WTC11 (cell line): Measurements from ENCODE around the gene CEBPG. TPM values are rescaled to one million over a fixed set of nuclear protein-coding genes. Genes with fewer than 3 reads are reported as not detected.

ENCODE experiments used
- ATAC-seq: fragments of 200-7000 bp; cut with Tn5 transposase; 2 replicates; pipeline ENCODE4 v1.10.0; 2021; ENCODE audit warnings: mild to moderate bottlenecking, moderate library complexity
- CTCF ChIA-PET: fragments of 300-600 bp; sonication (Branson Sonifier 250); formaldehyde crosslinking; loops from one replicate; lab custom pipeline; 2021; ENCODE audit warnings: antibody characterized with exemption; lab: Charles Lee
- POLR2A ChIA-PET: fragments of 350-600 bp; sonication (Branson Sonifier 250); formaldehyde crosslinking; loops from one replicate; lab custom pipeline; 2021; ENCODE audit warnings: antibody characterized with exemption; lab: Charles Lee
- DNase-seq: peaks from one replicate; pipeline ENCODE4 v3.0.0; 2021; ENCODE audit warnings: low spot score
- H3K27ac Mint-ChIP-seq: 2 replicates; pipeline ENCODE4 v1.8.0; 2021; ENCODE audit warnings: mixed read lengths
- H3K27me3 Mint-ChIP-seq: 2 replicates; pipeline ENCODE4 v1.8.0; 2021; ENCODE audit warnings: low read depth, mild to moderate bottlenecking, moderate library complexity, mixed read lengths
- H3K36me3 Mint-ChIP-seq: 2 replicates; pipeline ENCODE4 v1.8.0; 2021; ENCODE audit warnings: mixed read lengths
- H3K4me1 Mint-ChIP-seq: 2 replicates; pipeline ENCODE4 v1.8.0; 2022; ENCODE audit warnings: mixed read lengths
- H3K4me3 Mint-ChIP-seq: 2 replicates; pipeline ENCODE4 v1.8.0; 2021; ENCODE audit warnings: mild to moderate bottlenecking, moderate library complexity, mixed read lengths
- H3K9me3 Mint-ChIP-seq: 2 replicates; pipeline ENCODE4 v1.8.0; 2021; ENCODE audit warnings: mixed read lengths
- AFF4 ChIP-seq: sonication (generic); formaldehyde crosslinking; IDR thresholded peaks from 2 replicates; pipeline ENCODE4 v1.8.1; 2023; ENCODE audit warnings: mild to moderate bottlenecking, missing genetic modification reagents, borderline replicate concordance
- ETV6 ChIP-seq: sonication (generic); formaldehyde crosslinking; IDR thresholded peaks from 2 replicates; pipeline ENCODE4 v1.8.1; 2022; ENCODE audit warnings: mild to moderate bottlenecking, missing genetic modification reagents
- MXD4 ChIP-seq: fragments of 250-450 bp; sonication (Bioruptor Pico); IDR thresholded peaks from 2 replicates; pipeline ENCODE4 v1.8.0; 2021; ENCODE audit warnings: mild to moderate bottlenecking, moderate library complexity, borderline replicate concordance
- NFYB ChIP-seq: sonication (generic); formaldehyde crosslinking; conservative IDR thresholded peaks from 2 replicates; pipeline ENCODE4 v1.8.0; 2022; ENCODE audit warnings: low read depth, missing genetic modification reagents
- PRDM15 ChIP-seq: sonication (generic); formaldehyde crosslinking; IDR thresholded peaks from 2 replicates; pipeline ENCODE4 v1.8.0; 2022; ENCODE audit warnings: missing genetic modification reagents
- RELA ChIP-seq: sonication (generic); formaldehyde crosslinking; IDR thresholded peaks from 2 replicates; pipeline ENCODE4 v1.8.1; 2022; ENCODE audit warnings: missing genetic modification reagents, mild to moderate bottlenecking, borderline replicate concordance
- ZNF396 ChIP-seq: fragments of 250-450 bp; sonication (Bioruptor Pico); IDR thresholded peaks from 2 replicates; pipeline ENCODE4 v1.8.0; 2021; ENCODE audit warnings: mild to moderate bottlenecking, moderate library complexity, borderline replicate concordance
- ZNF532 ChIP-seq: fragments of 250-450 bp; sonication (Bioruptor Pico); IDR thresholded peaks from 2 replicates; pipeline ENCODE4 v1.9.0; 2021; ENCODE audit warnings: mild to moderate bottlenecking, borderline replicate concordance
- total RNA-seq: library from RNA; stranded (reverse); gene quantifications from 3 replicates; pipeline ENCODE4 v1.2.3, GENCODE V29; 2021
- TF ChIP-seq, protein P1 (sequence below): fragments of 200-600 bp; IDR thresholded peaks from 2 replicates; pipeline ENCODE4 v1.8.0; 2022; ENCODE audit warnings: antibody characterized with exemption
- TF ChIP-seq, protein P2 (sequence below): sonication (generic); formaldehyde crosslinking; IDR thresholded peaks from 2 replicates; pipeline ENCODE4 v1.8.0; 2022; ENCODE audit warnings: mild to moderate bottlenecking, missing genetic modification reagents
- TF ChIP-seq, protein P3 (sequence below): fragments of 250-450 bp; sonication (Bioruptor Pico); IDR thresholded peaks from 2 replicates; pipeline ENCODE4 v1.9.0; 2021; ENCODE audit warnings: mild to moderate bottlenecking

The CEBPG gene
- total RNA-seq, 1 experiment from 2014 or later, result 33.1 TPM

- Mint-ChIP-seq H3K36me3 (peaks cover 2% of the 10 kb centered on the region; the same call in 1 of the 2 replicates), H3K4me1 (peaks cover 15% of the 10 kb centered on the region), H3K4me3 (no peak overlapping the region), H3K27me3 (peaks cover 11% of the 10 kb centered on the region), H3K9me3 (no peaks in the 10 kb centered on the region), H3K27ac (no peak overlapping the region)
- ATAC-seq (no peak), DNase-seq (no peak)
- no peak for TF ChIP-seq NFYB (CRISPR knock-in tag)
- no peak for TF ChIP-seq AFF4 (CRISPR knock-in tag)
- no peak for TF ChIP-seq ETV6 (CRISPR knock-in tag)
- TF ChIP-seq ZNF396 (CRISPR knock-in tag), result no peak
- TF ChIP-seq PRDM15 (CRISPR knock-in tag), result no peak
- TF ChIP-seq MXD4 (CRISPR knock-in tag), result no peak
- no peak for TF ChIP-seq ZNF532 (CRISPR knock-in tag)
- TF ChIP-seq RELA (CRISPR knock-in tag), result no peak
- TF ChIP-seq, protein P1, sequence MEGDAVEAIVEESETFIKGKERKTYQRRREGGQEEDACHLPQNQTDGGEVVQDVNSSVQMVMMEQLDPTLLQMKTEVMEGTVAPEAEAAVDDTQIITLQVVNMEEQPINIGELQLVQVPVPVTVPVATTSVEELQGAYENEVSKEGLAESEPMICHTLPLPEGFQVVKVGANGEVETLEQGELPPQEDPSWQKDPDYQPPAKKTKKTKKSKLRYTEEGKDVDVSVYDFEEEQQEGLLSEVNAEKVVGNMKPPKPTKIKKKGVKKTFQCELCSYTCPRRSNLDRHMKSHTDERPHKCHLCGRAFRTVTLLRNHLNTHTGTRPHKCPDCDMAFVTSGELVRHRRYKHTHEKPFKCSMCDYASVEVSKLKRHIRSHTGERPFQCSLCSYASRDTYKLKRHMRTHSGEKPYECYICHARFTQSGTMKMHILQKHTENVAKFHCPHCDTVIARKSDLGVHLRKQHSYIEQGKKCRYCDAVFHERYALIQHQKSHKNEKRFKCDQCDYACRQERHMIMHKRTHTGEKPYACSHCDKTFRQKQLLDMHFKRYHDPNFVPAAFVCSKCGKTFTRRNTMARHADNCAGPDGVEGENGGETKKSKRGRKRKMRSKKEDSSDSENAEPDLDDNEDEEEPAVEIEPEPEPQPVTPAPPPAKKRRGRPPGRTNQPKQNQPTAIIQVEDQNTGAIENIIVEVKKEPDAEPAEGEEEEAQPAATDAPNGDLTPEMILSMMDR, result no peak
- ChIA-PET POLR2A (no interaction called here), CTCF (interaction anchor here (1.0 kb wide), 1 partner anchor 27 kb away, joined by 5 read pairs; no protein-coding TSS in a partner anchor)
Measured at GRCh38 chr19:33370783-33371182, 2.7 kb upstream of the CEBPG start.

- CTCF ChIA-PET, result interaction anchor here (1.1 to 2.8 kb wide), 10 partner anchors 8 to 404 kb away, joined by 3 to 16 read pairs (median 4); partner anchors contain the start of gene CEBPA
- Mint-ChIP-seq H3K36me3 (peaks cover 8% of the 10 kb centered on the region; the same call in 1 of the 2 replicates), H3K4me1 (peaks cover 49% of the 10 kb centered on the region), H3K27ac (peak overlapping the region; percentile 21; the same call in 1 of the 2 replicates), H3K9me3 (no peaks in the 10 kb centered on the region), H3K4me3 (peak overlapping the region; percentile 84), H3K27me3 (peaks cover 7% of the 10 kb centered on the region)
- DNase-seq, result no peak
- POLR2A ChIA-PET, result interaction anchor here (2.0 to 2.2 kb wide), 2 partner anchors 23 to 72 kb away, joined by 10 to 12 read pairs; partner anchors contain the start of gene CEBPA
- no peak for ATAC-seq
- TF ChIP-seq, protein P2, sequence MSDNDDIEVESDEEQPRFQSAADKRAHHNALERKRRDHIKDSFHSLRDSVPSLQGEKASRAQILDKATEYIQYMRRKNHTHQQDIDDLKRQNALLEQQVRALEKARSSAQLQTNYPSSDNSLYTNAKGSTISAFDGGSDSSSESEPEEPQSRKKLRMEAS, result peak; percentile 20; the same call in 1 of the 2 replicates
- TF ChIP-seq, protein P3, sequence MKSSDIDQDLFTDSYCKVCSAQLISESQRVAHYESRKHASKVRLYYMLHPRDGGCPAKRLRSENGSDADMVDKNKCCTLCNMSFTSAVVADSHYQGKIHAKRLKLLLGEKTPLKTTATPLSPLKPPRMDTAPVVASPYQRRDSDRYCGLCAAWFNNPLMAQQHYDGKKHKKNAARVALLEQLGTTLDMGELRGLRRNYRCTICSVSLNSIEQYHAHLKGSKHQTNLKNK (CRISPR knock-in tag), result no peak
- TF ChIP-seq, all 79 proteins: peak for 1
Measured at GRCh38 chr19:33374236-33374714, 766 bp downstream of the CEBPG start.
